HG03196 (cell line): Measurements from ENCODE around the gene ZNF280C.

Experiments used
- ATAC-seq: cut with Tn5 transposase; IDR thresholded peaks from one replicate; pipeline ENCODE4 v1.9.1; 2021; ENCODE audit not compliant: unreplicated experiment

The ZNF280C gene

GRCh38 chrX:130176942-130177341 lies 91.8 kb downstream of the ZNF280C start:
- ATAC-seq, result no peak

- ATAC-seq, result peak; percentile 72
These were observed 92.3 kb downstream of the ZNF280C start for GRCh38 chrX:130176354-130176776.

GRCh38 chrX:130174937-130175336 lies 93.8 kb downstream of the ZNF280C start:
- ATAC-seq, result no peak

- ATAC-seq, result no peak
These were observed 94.5 kb downstream of the ZNF280C start for GRCh38 chrX:130174045-130174704.

- peak; percentile 48 for ATAC-seq
These were observed 95.4 kb downstream of the ZNF280C start for GRCh38 chrX:130173190-130173895.

GRCh38 chrX:130172127-130172845 lies 96.4 kb downstream of the ZNF280C start:
- no peak for ATAC-seq

GRCh38 chrX:130171446-130172126 lies 97.1 kb downstream of the ZNF280C start, which contains the start of gene RAB33A:
Gene RAB33A, plus strand, starts transcription at chrX:130171962. Its CDS starts 101 bp downstream, at chrX:130172063.
- no peak for ATAC-seq

GRCh38 chrX:130170752-130171445 lies 97.8 kb downstream of the ZNF280C start:
- peak; percentile 56 for ATAC-seq

GRCh38 chrX:130167040-130167439 lies 101.7 kb downstream of the ZNF280C start:
- no peak for ATAC-seq

GRCh38 chrX:130166503-130166777 lies 102.3 kb downstream of the ZNF280C start:
- no peak for ATAC-seq

GRCh38 chrX:130165703-130166502 lies 102.8 kb downstream of the ZNF280C start, which contains the start of gene AIFM1:
Gene AIFM1, minus strand, starts transcription at chrX:130165841. Its CDS starts 185 bp downstream, at chrX:130165656.
- ATAC-seq, result peak; percentile 85

GRCh38 chrX:130165181-130165702 lies 103.5 kb downstream of the ZNF280C start:
- ATAC-seq, result no peak

GRCh38 chrX:130163398-130163797 lies 105.3 kb downstream of the ZNF280C start:
- no peak for ATAC-seq

GRCh38 chrX:130162094-130162735 lies 106.5 kb downstream of the ZNF280C start:
- ATAC-seq, result no peak

GRCh38 chrX:130159776-130160175 lies 108.9 kb downstream of the ZNF280C start:
- no peak for ATAC-seq

- no peak for ATAC-seq
These were observed 110.4 kb downstream of the ZNF280C start for GRCh38 chrX:130158311-130158710.

- no peak for ATAC-seq
These were observed 113.1 kb downstream of the ZNF280C start for GRCh38 chrX:130155564-130155963.
